WTC11 (cell line): Measurements from ENCODE around the gene CYP39A1.

ENCODE experiments used
- ESRRA ChIP-seq: sonication (generic); formaldehyde crosslinking; IDR thresholded peaks from 2 replicates; pipeline ENCODE4 v1.8.1; 2022; ENCODE audit warnings: mild to moderate bottlenecking, missing genetic modification reagents, borderline replicate concordance
- ETV6 ChIP-seq: sonication (generic); formaldehyde crosslinking; IDR thresholded peaks from 2 replicates; pipeline ENCODE4 v1.8.1; 2022; ENCODE audit warnings: mild to moderate bottlenecking, missing genetic modification reagents
- FOXJ3 ChIP-seq: sonication (generic); formaldehyde crosslinking; IDR thresholded peaks from 2 replicates; pipeline ENCODE4 v1.9.0; 2021; ENCODE audit warnings: missing genetic modification reagents, mild to moderate bottlenecking, borderline replicate concordance
- IRF2 ChIP-seq: sonication (generic); formaldehyde crosslinking; IDR thresholded peaks from 2 replicates; pipeline ENCODE4 v1.8.0; 2022; ENCODE audit warnings: low read depth, missing genetic modification reagents, borderline replicate concordance
- JAZF1 ChIP-seq: fragments of 250-450 bp; sonication (Bioruptor Pico); IDR thresholded peaks from 2 replicates; pipeline ENCODE4 v1.9.0; 2021; ENCODE audit warnings: moderate library complexity, mild to moderate bottlenecking, inconsistent platforms
- NR1H2 ChIP-seq: sonication (generic); formaldehyde crosslinking; IDR thresholded peaks from 2 replicates; pipeline ENCODE4 v1.9.0; 2021; ENCODE audit warnings: mild to moderate bottlenecking, moderate library complexity, missing genetic modification reagents
- NR2C2 ChIP-seq: sonication (generic); formaldehyde crosslinking; IDR thresholded peaks from 2 replicates; pipeline ENCODE4 v1.8.0; 2022; ENCODE audit warnings: mild to moderate bottlenecking, missing genetic modification reagents
- TF ChIP-seq, protein P1 (sequence below): fragments of 200-600 bp; IDR thresholded peaks from 2 replicates; pipeline ENCODE4 v1.8.0; 2022; ENCODE audit warnings: antibody characterized with exemption
- TF ChIP-seq, protein P2 (sequence below): sonication (generic); formaldehyde crosslinking; IDR thresholded peaks from 2 replicates; pipeline ENCODE4 v1.8.1; 2023; ENCODE audit warnings: mild to moderate bottlenecking, missing genetic modification reagents, moderate library complexity
- TF ChIP-seq, protein P3 (sequence below): fragments of 250-450 bp; sonication (Bioruptor Pico); IDR thresholded peaks from 2 replicates; pipeline ENCODE4 v1.9.0; 2021; ENCODE audit warnings: moderate library complexity, mild to moderate bottlenecking, inconsistent platforms, borderline replicate concordance
- TF ChIP-seq, protein P4 (sequence below): sonication (generic); formaldehyde crosslinking; IDR thresholded peaks from 2 replicates; pipeline ENCODE4 v1.8.0; 2022; ENCODE audit warnings: mild to moderate bottlenecking, missing genetic modification reagents

DNA sequence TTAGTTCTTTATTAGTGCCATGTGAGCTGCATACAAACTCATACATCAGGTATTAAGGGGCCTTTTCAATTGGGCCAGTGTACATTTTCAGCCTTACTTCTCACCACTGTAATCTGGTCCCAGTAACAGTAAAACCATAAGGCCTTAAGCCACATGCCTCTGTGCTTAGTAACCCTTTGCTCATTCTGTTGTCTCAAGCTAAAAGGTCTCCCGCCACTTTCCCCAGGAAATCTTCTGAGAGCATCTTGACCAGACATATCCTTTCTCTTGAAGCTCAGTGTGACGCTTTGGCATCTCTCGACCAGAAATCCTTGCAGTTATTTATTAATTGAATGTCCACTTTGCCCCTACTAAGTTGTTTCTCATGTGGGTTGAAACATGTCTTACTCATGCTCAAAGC lies 68.0 kb downstream of the CYP39A1 start:
- TF ChIP-seq NR1H2 (no peak), FOXJ3 (CRISPR knock-in tag) (no peak), NR2C2 (CRISPR knock-in tag) (no peak), ESRRA (no peak), IRF2 (CRISPR knock-in tag) (no peak), ETV6 (CRISPR knock-in tag) (no peak), JAZF1 (CRISPR knock-in tag) (no peak)
- TF ChIP-seq, protein P1, sequence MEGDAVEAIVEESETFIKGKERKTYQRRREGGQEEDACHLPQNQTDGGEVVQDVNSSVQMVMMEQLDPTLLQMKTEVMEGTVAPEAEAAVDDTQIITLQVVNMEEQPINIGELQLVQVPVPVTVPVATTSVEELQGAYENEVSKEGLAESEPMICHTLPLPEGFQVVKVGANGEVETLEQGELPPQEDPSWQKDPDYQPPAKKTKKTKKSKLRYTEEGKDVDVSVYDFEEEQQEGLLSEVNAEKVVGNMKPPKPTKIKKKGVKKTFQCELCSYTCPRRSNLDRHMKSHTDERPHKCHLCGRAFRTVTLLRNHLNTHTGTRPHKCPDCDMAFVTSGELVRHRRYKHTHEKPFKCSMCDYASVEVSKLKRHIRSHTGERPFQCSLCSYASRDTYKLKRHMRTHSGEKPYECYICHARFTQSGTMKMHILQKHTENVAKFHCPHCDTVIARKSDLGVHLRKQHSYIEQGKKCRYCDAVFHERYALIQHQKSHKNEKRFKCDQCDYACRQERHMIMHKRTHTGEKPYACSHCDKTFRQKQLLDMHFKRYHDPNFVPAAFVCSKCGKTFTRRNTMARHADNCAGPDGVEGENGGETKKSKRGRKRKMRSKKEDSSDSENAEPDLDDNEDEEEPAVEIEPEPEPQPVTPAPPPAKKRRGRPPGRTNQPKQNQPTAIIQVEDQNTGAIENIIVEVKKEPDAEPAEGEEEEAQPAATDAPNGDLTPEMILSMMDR, result no peak
- TF ChIP-seq, protein P2, sequence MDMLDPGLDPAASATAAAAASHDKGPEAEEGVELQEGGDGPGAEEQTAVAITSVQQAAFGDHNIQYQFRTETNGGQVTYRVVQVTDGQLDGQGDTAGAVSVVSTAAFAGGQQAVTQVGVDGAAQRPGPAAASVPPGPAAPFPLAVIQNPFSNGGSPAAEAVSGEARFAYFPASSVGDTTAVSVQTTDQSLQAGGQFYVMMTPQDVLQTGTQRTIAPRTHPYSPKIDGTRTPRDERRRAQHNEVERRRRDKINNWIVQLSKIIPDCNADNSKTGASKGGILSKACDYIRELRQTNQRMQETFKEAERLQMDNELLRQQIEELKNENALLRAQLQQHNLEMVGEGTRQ (CRISPR knock-in tag), result no peak
- TF ChIP-seq, protein P3, sequence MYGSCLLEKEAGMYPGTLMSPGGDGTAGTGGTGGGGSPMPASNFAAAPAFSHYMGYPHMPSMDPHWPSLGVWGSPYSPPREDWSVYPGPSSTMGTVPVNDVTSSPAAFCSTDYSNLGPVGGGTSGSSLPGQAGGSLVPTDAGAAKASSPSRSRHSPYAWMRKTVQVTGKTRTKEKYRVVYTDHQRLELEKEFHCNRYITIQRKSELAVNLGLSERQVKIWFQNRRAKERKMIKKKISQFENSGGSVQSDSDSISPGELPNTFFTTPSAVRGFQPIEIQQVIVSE (CRISPR knock-in tag), result no peak
- TF ChIP-seq, protein P4, sequence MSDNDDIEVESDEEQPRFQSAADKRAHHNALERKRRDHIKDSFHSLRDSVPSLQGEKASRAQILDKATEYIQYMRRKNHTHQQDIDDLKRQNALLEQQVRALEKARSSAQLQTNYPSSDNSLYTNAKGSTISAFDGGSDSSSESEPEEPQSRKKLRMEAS, result no peak
